Activated naive CD4-positive, alpha-beta T cell treated with anti-CD3 and anti-CD28 coated beads, Interleukin-2, amount 50 U/mL, for 24 hours (primary cell): ENCODE data around the gene RALGAPB.

Experiments
- H3K27ac Mint-ChIP-seq: one replicate; pipeline ENCODE4 v1.8.0; 2021; ENCODE audit warnings: mild to moderate bottlenecking, mixed read lengths
- H3K27me3 Mint-ChIP-seq: one replicate; pipeline ENCODE4 v1.8.0; 2021; ENCODE audit warnings: mixed read lengths
- H3K36me3 Mint-ChIP-seq: one replicate; pipeline ENCODE4 v1.8.0; 2021; ENCODE audit warnings: mixed read lengths
- H3K4me1 Mint-ChIP-seq: one replicate; pipeline ENCODE4 v1.8.0; 2021; ENCODE audit warnings: mixed read lengths
- H3K4me3 Mint-ChIP-seq: one replicate; pipeline ENCODE4 v1.8.0; 2021; ENCODE audit warnings: mild to moderate bottlenecking, mixed read lengths
- H3K9me3 Mint-ChIP-seq: one replicate; pipeline ENCODE4 v1.8.0; 2021; ENCODE audit warnings: mixed read lengths

RALGAPB gene

GRCh38 chr20:38569747-38570525, 97.3 kb downstream of the RALGAPB start:
- no peaks in the 10 kb centered on the region for H3K4me1 Mint-ChIP-seq
- no peaks in the 10 kb centered on the region for H3K9me3 Mint-ChIP-seq
- H3K36me3 Mint-ChIP-seq: peaks cover 9% of the 10 kb centered on the region
- no peak overlapping the region for H3K4me3 Mint-ChIP-seq
- no peaks in the 10 kb centered on the region for H3K27me3 Mint-ChIP-seq
- H3K27ac Mint-ChIP-seq: no peak overlapping the region

GRCh38 chr20:38573413-38573812, 100.8 kb downstream of the RALGAPB start:
- Mint-ChIP-seq H3K9me3 (no peaks in the 10 kb centered on the region), H3K4me3 (no peak overlapping the region), H3K27me3 (no peaks in the 10 kb centered on the region), H3K36me3 (peaks cover 7% of the 10 kb centered on the region), H3K27ac (no peak overlapping the region), H3K4me1 (no peaks in the 10 kb centered on the region)

GRCh38 chr20:38579219-38579910, 106.7 kb downstream of the RALGAPB start:
- H3K4me3 Mint-ChIP-seq: no peak overlapping the region

GRCh38 chr20:38579921-38580320, 107.3 kb downstream of the RALGAPB start:
- peaks cover 2% of the 10 kb centered on the region for H3K36me3 Mint-ChIP-seq
- H3K4me3 Mint-ChIP-seq: no peak overlapping the region
- H3K27me3 Mint-ChIP-seq: no peaks in the 10 kb centered on the region
- H3K9me3 Mint-ChIP-seq: no peaks in the 10 kb centered on the region
- H3K4me1 Mint-ChIP-seq: no peaks in the 10 kb centered on the region
- no peak overlapping the region for H3K27ac Mint-ChIP-seq

More at GRCh38 chr20:38579219-38579910, 106.7 kb downstream of the RALGAPB start:
- no peak overlapping the region for H3K27ac Mint-ChIP-seq
- H3K4me1 Mint-ChIP-seq: no peaks in the 10 kb centered on the region
- peaks cover 5% of the 10 kb centered on the region for H3K36me3 Mint-ChIP-seq
- no peaks in the 10 kb centered on the region for H3K9me3 Mint-ChIP-seq
- no peaks in the 10 kb centered on the region for H3K27me3 Mint-ChIP-seq

GRCh38 chr20:38581013-38581412, 108.4 kb downstream of the RALGAPB start, which contains the start of gene ADIG:
Gene ADIG (plus strand): TSS chr20:38581197. CDS start chr20:38581251, 54 bp downstream.
- Mint-ChIP-seq H3K4me1 (no peaks in the 10 kb centered on the region), H3K36me3 (peaks cover 2% of the 10 kb centered on the region), H3K27me3 (no peaks in the 10 kb centered on the region), H3K4me3 (no peak within 1 kb of the TSS), H3K27ac (no peak within 1 kb of the TSS), H3K9me3 (no peaks in the 10 kb centered on the region)

- no peaks in the 10 kb centered on the region for H3K9me3 Mint-ChIP-seq
These were observed 109.3 kb downstream of the RALGAPB start for GRCh38 chr20:38581830-38582358.

GRCh38 chr20:38583306-38583705, 110.7 kb downstream of the RALGAPB start:
- no peaks in the 10 kb centered on the region for H3K4me1 Mint-ChIP-seq
- no peaks in the 10 kb centered on the region for H3K36me3 Mint-ChIP-seq
- H3K4me3 Mint-ChIP-seq: no peak overlapping the region
- H3K9me3 Mint-ChIP-seq: no peaks in the 10 kb centered on the region
- H3K27ac Mint-ChIP-seq: no peak overlapping the region
- H3K27me3 Mint-ChIP-seq: no peaks in the 10 kb centered on the region

More at GRCh38 chr20:38581830-38582358, 109.3 kb downstream of the RALGAPB start:
- no peak overlapping the region for H3K4me3 Mint-ChIP-seq
- no peaks in the 10 kb centered on the region for H3K27me3 Mint-ChIP-seq
- H3K4me1 Mint-ChIP-seq: no peaks in the 10 kb centered on the region
- no peak overlapping the region for H3K27ac Mint-ChIP-seq
- no peaks in the 10 kb centered on the region for H3K36me3 Mint-ChIP-seq

GRCh38 chr20:38584099-38584763, 111.6 kb downstream of the RALGAPB start:
- Mint-ChIP-seq H3K4me3 (no peak overlapping the region), H3K27me3 (no peaks in the 10 kb centered on the region), H3K9me3 (no peaks in the 10 kb centered on the region), H3K27ac (no peak overlapping the region), H3K4me1 (no peaks in the 10 kb centered on the region), H3K36me3 (no peaks in the 10 kb centered on the region)

GRCh38 chr20:38585404-38586180, 112.9 kb downstream of the RALGAPB start:
- Mint-ChIP-seq H3K9me3 (no peaks in the 10 kb centered on the region), H3K4me1 (no peaks in the 10 kb centered on the region), H3K27me3 (no peaks in the 10 kb centered on the region), H3K36me3 (no peaks in the 10 kb centered on the region), H3K4me3 (no peak overlapping the region), H3K27ac (no peak overlapping the region)

GRCh38 chr20:38586181-38586525, 113.5 kb downstream of the RALGAPB start:
- Mint-ChIP-seq H3K4me1 (no peaks in the 10 kb centered on the region), H3K9me3 (no peaks in the 10 kb centered on the region), H3K27ac (no peak overlapping the region), H3K4me3 (no peak overlapping the region), H3K36me3 (no peaks in the 10 kb centered on the region), H3K27me3 (no peaks in the 10 kb centered on the region)

- Mint-ChIP-seq H3K36me3 (no peaks in the 10 kb centered on the region), H3K27me3 (no peaks in the 10 kb centered on the region), H3K9me3 (no peaks in the 10 kb centered on the region), H3K4me1 (no peaks in the 10 kb centered on the region), H3K27ac (no peak overlapping the region), H3K4me3 (no peak overlapping the region)
These were observed 115.7 kb downstream of the RALGAPB start for GRCh38 chr20:38588303-38588702.

GRCh38 chr20:38589351-38589750, 116.7 kb downstream of the RALGAPB start:
- Mint-ChIP-seq H3K27ac (no peak overlapping the region), H3K36me3 (no peaks in the 10 kb centered on the region), H3K9me3 (no peaks in the 10 kb centered on the region)

GRCh38 chr20:38589967-38590675, 117.5 kb downstream of the RALGAPB start:
- H3K4me3 Mint-ChIP-seq: no peak overlapping the region
- H3K36me3 Mint-ChIP-seq: no peaks in the 10 kb centered on the region
- no peaks in the 10 kb centered on the region for H3K27me3 Mint-ChIP-seq
- no peaks in the 10 kb centered on the region for H3K9me3 Mint-ChIP-seq
- H3K4me1 Mint-ChIP-seq: no peaks in the 10 kb centered on the region
- H3K27ac Mint-ChIP-seq: no peak overlapping the region

More at GRCh38 chr20:38589351-38589750, 116.7 kb downstream of the RALGAPB start:
- H3K4me1 Mint-ChIP-seq: no peaks in the 10 kb centered on the region
- no peak overlapping the region for H3K4me3 Mint-ChIP-seq
- no peaks in the 10 kb centered on the region for H3K27me3 Mint-ChIP-seq

- H3K9me3 Mint-ChIP-seq: no peaks in the 10 kb centered on the region
- no peaks in the 10 kb centered on the region for H3K4me1 Mint-ChIP-seq
- H3K27ac Mint-ChIP-seq: no peak overlapping the region
- no peak overlapping the region for H3K4me3 Mint-ChIP-seq
- H3K27me3 Mint-ChIP-seq: no peaks in the 10 kb centered on the region
- H3K36me3 Mint-ChIP-seq: no peaks in the 10 kb centered on the region
These were observed 118.2 kb downstream of the RALGAPB start for GRCh38 chr20:38590676-38591473.
